HG03442 (cell line): ENCODE data around the gene RBPJ.
A peak's percentile ranks its signal among the peaks of the same experiment; 100 is the strongest.
"Not testable (repeated sequence)": the region's sequence is repeated elsewhere in the genome, so short reads cannot be mapped to it uniquely, and the experiment has no call there.

Source experiments
- ATAC-seq: cut with Tn5 transposase; IDR thresholded peaks from one replicate; pipeline ENCODE4 v1.9.1; 2021; ENCODE audit warnings: mild to moderate bottlenecking, moderate library complexity; ENCODE audit not compliant: unreplicated experiment

RBPJ gene

GRCh38 chr4:26369132-26369531 is 48.3 kb downstream of the RBPJ start:
- no peak for ATAC-seq

- no peak for ATAC-seq
These were observed 48.8 kb downstream of the RBPJ start for GRCh38 chr4:26369581-26369980.

GRCh38 chr4:26372076-26372475 is 51.3 kb downstream of the RBPJ start:
- no peak for ATAC-seq

GRCh38 chr4:26372525-26373172 is 51.8 kb downstream of the RBPJ start:
- ATAC-seq = peak; percentile 90

GRCh38 chr4:26375551-26375950 is 54.7 kb downstream of the RBPJ start:
- no peak for ATAC-seq

- ATAC-seq = no peak
These were observed 56.8 kb downstream of the RBPJ start for GRCh38 chr4:26377328-26378311.

GRCh38 chr4:26379837-26380236 is 59.0 kb downstream of the RBPJ start:
- ATAC-seq = no peak

- ATAC-seq = no peak
These were observed 59.9 kb downstream of the RBPJ start for GRCh38 chr4:26380740-26381139.

- no peak for ATAC-seq
These were observed 63.7 kb downstream of the RBPJ start for GRCh38 chr4:26384380-26385057.

GRCh38 chr4:26385690-26386089 is 64.9 kb downstream of the RBPJ start:
- no peak for ATAC-seq

GRCh38 chr4:26386386-26386785 is 65.6 kb downstream of the RBPJ start:
- no peak for ATAC-seq

- no peak for ATAC-seq
These were observed 67.9 kb downstream of the RBPJ start for GRCh38 chr4:26388671-26389070.

GRCh38 chr4:26397086-26397485 is 76.3 kb downstream of the RBPJ start:
- ATAC-seq = no peak

GRCh38 chr4:26400132-26400531 is 79.3 kb downstream of the RBPJ start:
- ATAC-seq = no peak

GRCh38 chr4:26402017-26402416 is 81.2 kb downstream of the RBPJ start:
- not testable (repeated sequence) for ATAC-seq

GRCh38 chr4:26402458-26402857 is 81.6 kb downstream of the RBPJ start:
- peak; percentile 68 for ATAC-seq

GRCh38 chr4:26404743-26405206 is 84.0 kb downstream of the RBPJ start:
- no peak for ATAC-seq

- ATAC-seq = no peak
These were observed 85.6 kb downstream of the RBPJ start for GRCh38 chr4:26406346-26406975.

GRCh38 chr4:26407476-26407875 is 86.7 kb downstream of the RBPJ start:
- ATAC-seq = no peak

GRCh38 chr4:26410385-26411293 is 89.8 kb downstream of the RBPJ start:
- ATAC-seq = peak; percentile 61
